ENCODE results near the gene MICU1. TPM values are rescaled to one million over a fixed set of nuclear protein-coding genes. Genes with fewer than 3 reads are reported as not detected.

MICU1 gene
- total and polyA plus RNA-seq, 2 of the 13 experiments (the other 11 are each of a cell fraction or from before 2014, with no cell fraction given) = 32.5 to 56.1 TPM

- no peak for TF ChIP-seq ZNF646 (CRISPR knock-in tag; IDR thresholded peaks at IDR 0.05)
- TF ChIP-seq ATF7-NPFF (CRISPR knock-in tag; IDR thresholded peaks at IDR 0.05; ENCODE audit: low read depth) = no peak
- no peak for TF ChIP-seq ZNF383 (CRISPR knock-in tag; IDR thresholded peaks at IDR 0.05; ENCODE audit: borderline replicate concordance)
Measured at GRCh38 chr10:72511459-72511858, 114.4 kb downstream of the MICU1 start (continued).

- DNase-seq (ENCODE audit: low spot score) (no peak), FAIRE-seq (no peak), ATAC-seq (no peak)
- H3K79me2 ChIP-seq (ENCODE audit: insufficient read depth, low read length) = peaks cover 19% of the 10 kb centered on the region
- CTCF ChIA-PET (ENCODE audit: low intra/inter-chr PET ratio, low total read pairs) = no interaction called here
- POLR2A ChIA-PET = no interaction called here
- no peaks in the 10 kb centered on the region for H3K27me3 ChIP-seq (ENCODE audit: control insufficient read depth in 1 of 2, insufficient read depth in 2 of 2, low read length in 2 of 2)
- no peak overlapping the region for H2AFZ ChIP-seq (ENCODE audit: low read length)
- H4K20me1 ChIP-seq (ENCODE audit: insufficient read depth, low read length) = no peaks in the 10 kb centered on the region; the same call in 1 of the 2 replicates
- H3K4me2 ChIP-seq (ENCODE audit: low read depth, low read length) = no peak overlapping the region
- no peak overlapping the region for H3K4me3 ChIP-seq (replicated peaks in 1 of 3; ENCODE audit: insufficient read depth in 1 of 3, low read depth in 2 of 3, low read length in 3 of 3)
- 0 out of 2 replicates have a peak, but pooled peaks cover 4% of the 10 kb centered on the region for H3K9me3 ChIP-seq (ENCODE audit: low read length)
- in situ Hi-C loops (cut with HindIII; ENCODE audit: extremely low pct_ligation_motif_present, low pct_unique_long_range_greater_than_20kb) (no loop called here), intact Hi-C loops (cut with micrococcal nuclease; ENCODE audit: unreplicated experiment) (no loop called here)
- H3K36me3 ChIP-seq (replicated peaks in 1 of 2; ENCODE audit: control insufficient read depth in 1 of 2, insufficient read depth in 2 of 2, low read length in 2 of 2) = peaks cover 2 to 23% of the 10 kb centered on the region in 2 experiments; a peak in 4 of 5 replicates
- no peak overlapping the region for H3K9ac ChIP-seq (ENCODE audit: insufficient read depth, low read depth, low read length)
- H3K27ac ChIP-seq (ENCODE audit: extremely low read length, insufficient read depth, low read length) = no peak overlapping the region
- BruUV-seq (replicated peaks) = no TSS peak
- H3K4me1 ChIP-seq (ENCODE audit: insufficient read depth, low read length) = peaks cover 17% of the 10 kb centered on the region
- 97% methylated on average over 1 of the region's 1 CpG for WGBS (ENCODE audit: low lambda C conversion rate)
- TF ChIP-seq NR2F6 (IDR thresholded peaks at IDR 0.05) (no peak), NR2F6 (CRISPR knock-in tag; IDR thresholded peaks at IDR 0.05) (no peak), REPIN1 (CRISPR knock-in tag; IDR thresholded peaks at IDR 0.05; ENCODE audit: borderline replicate concordance, low read depth) (no peak), ZNF263 (CRISPR knock-in tag; IDR thresholded peaks at IDR 0.05) (no peak), NBN (conservative IDR thresholded peaks at IDR 0.05) (no peak), ZNF17 (CRISPR knock-in tag; IDR thresholded peaks at IDR 0.05) (no peak), TEAD2 (CRISPR knock-in tag; IDR thresholded peaks at IDR 0.05) (no peak), ZNF550 (CRISPR knock-in tag; IDR thresholded peaks at IDR 0.05; ENCODE audit: borderline replicate concordance) (no peak), ZNF101 (CRISPR knock-in tag; IDR thresholded peaks at IDR 0.05; ENCODE audit: borderline replicate concordance, low read depth) (no peak), ASH2L (IDR thresholded peaks at IDR 0.05; ENCODE audit: insufficient read length, low read depth, low read length) (no peak), PRMT3 (CRISPR knock-in tag; IDR thresholded peaks at IDR 0.05; ENCODE audit: borderline replicate concordance, low read depth) (no peak), CBX2 (IDR thresholded peaks at IDR 0.05; ENCODE audit: low read depth, low read length) (no peak), CBX2 (CRISPR knock-in tag; IDR thresholded peaks at IDR 0.05; ENCODE audit: low read depth) (no peak), ZNF570 (CRISPR knock-in tag; IDR thresholded peaks at IDR 0.05; ENCODE audit: borderline replicate concordance) (no peak)
- TF ChIP-seq, protein P1, sequence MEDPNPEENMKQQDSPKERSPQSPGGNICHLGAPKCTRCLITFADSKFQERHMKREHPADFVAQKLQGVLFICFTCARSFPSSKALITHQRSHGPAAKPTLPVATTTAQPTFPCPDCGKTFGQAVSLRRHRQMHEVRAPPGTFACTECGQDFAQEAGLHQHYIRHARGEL (CRISPR knock-in tag; IDR thresholded peaks at IDR 0.05) = no peak
- TF ChIP-seq, protein P2, sequence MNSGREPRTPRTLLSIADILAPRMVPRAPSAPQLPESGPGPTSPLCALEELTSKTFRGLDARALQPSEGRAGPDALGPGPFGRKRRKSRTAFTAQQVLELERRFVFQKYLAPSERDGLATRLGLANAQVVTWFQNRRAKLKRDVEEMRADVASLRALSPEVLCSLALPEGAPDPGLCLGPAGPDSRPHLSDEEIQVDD (CRISPR knock-in tag; IDR thresholded peaks at IDR 0.05; ENCODE audit: borderline replicate concordance) = no peak
Measured at GRCh38 chr10:72509941-72510340, 115.9 kb downstream of the MICU1 start.

All from HepG2 (cell line).